Thyroid gland (tissue), 4 donors: ENCODE measurements around the gene PELI2.

Source experiments
- POLR2A ChIP-seq, 2 donors: fragments of 450-650 bp; IDR thresholded peaks; one replicate each; pipeline ENCODE4 v1.6.1; 2017; ENCODE audit warnings: antibody characterized with exemption in 2 of 2, mild to moderate bottlenecking in 2 of 2, moderate library complexity in 1 of 2
- TF ChIP-seq, protein P1 (sequence below), 6 experiments: fragments of 200-600 bp in 3 of 6; fragments of 450-650 bp in 3 of 6; sonication (generic) in 3 of 6; IDR thresholded peaks; one replicate each; pipeline ENCODE4 v1.5.1; 2016 to 2019; ENCODE audit warnings: antibody characterized with exemption in 6 of 6, mild to moderate bottlenecking in 2 of 6, inconsistent platforms in 1 of 6, moderate library complexity in 1 of 6

DNA sequence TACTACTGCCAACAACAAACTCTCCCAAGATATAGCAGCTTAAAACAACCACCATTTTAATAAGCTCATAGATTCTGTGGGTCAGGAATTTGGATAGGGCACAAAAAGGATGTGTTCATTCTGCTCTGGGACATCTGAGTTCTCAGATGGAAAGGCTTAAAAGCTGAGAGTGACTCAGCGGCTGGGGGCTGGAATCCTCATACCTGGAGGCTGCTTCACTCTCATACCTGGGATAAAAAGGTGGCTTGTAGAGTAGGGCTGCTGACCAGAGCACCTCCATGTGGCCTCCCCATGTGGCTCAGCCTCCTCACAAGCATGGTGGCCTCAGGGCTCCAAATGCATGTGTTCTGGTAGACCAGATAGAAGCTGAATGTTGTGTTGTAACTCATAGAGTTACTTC lies 20.2 kb upstream of the PELI2 start:
- no peak for TF ChIP-seq POLR2A (IDR thresholded peaks at IDR 0.05)
- TF ChIP-seq, protein P1, sequence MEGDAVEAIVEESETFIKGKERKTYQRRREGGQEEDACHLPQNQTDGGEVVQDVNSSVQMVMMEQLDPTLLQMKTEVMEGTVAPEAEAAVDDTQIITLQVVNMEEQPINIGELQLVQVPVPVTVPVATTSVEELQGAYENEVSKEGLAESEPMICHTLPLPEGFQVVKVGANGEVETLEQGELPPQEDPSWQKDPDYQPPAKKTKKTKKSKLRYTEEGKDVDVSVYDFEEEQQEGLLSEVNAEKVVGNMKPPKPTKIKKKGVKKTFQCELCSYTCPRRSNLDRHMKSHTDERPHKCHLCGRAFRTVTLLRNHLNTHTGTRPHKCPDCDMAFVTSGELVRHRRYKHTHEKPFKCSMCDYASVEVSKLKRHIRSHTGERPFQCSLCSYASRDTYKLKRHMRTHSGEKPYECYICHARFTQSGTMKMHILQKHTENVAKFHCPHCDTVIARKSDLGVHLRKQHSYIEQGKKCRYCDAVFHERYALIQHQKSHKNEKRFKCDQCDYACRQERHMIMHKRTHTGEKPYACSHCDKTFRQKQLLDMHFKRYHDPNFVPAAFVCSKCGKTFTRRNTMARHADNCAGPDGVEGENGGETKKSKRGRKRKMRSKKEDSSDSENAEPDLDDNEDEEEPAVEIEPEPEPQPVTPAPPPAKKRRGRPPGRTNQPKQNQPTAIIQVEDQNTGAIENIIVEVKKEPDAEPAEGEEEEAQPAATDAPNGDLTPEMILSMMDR (IDR thresholded peaks at IDR 0.05) = no peak
